ENCODE measurements around the gene PIEZO2.

GRCh38 chr18:10842371-10842770 lies 307.0 kb downstream of the PIEZO2 start:
- TF ChIP-seq EP300 (IDR thresholded peaks at IDR 0.05) = no peak
- TF ChIP-seq CTCF (IDR thresholded peaks at IDR 0.05) = no peak
- no peak for TF ChIP-seq POLR2A (IDR thresholded peaks at IDR 0.05)

All from ovary (tissue), 3 donors.